ENCODE results near the gene FXYD2. TPM values are rescaled to one million over a fixed set of nuclear protein-coding genes. Genes with fewer than 3 reads are reported as not detected.

The FXYD2 gene
- total and polyA plus RNA-seq, 2 donors (not counting 1 experiment from before 2014, with no cell fraction given) = 0.18 to 0.33 TPM

GRCh38 chr11:117839936-117840813, 15.6 kb upstream of the FXYD2 start:
- Histone ChIP-seq H3K27ac (ENCODE audit: insufficient read depth, low read length) (no peak overlapping the region), H3K4me1 (ENCODE audit: control insufficient read depth, extremely low read depth, insufficient read depth, low read length) (no peaks in the 10 kb centered on the region), H4K20me1 (ENCODE audit: control insufficient read depth, extremely low read depth, insufficient read depth, low read length) (no peaks in the 10 kb centered on the region), H3K36me3 (ENCODE audit: control insufficient read depth, insufficient read depth, low read length) (no peaks in the 10 kb centered on the region), H3K9ac (ENCODE audit: insufficient read depth, low read length) (no peak overlapping the region), H3K27me3 (ENCODE audit: control insufficient read depth, insufficient read depth, low read length) (no peaks in the 10 kb centered on the region), H3K4me3 (replicated peaks in 1 of 4; ENCODE audit: control extremely low read depth in 1 of 4, insufficient read depth in 1 of 4, low read depth in 3 of 4, low read length in 4 of 4) (no peak overlapping the region), H3K4me2 (ENCODE audit: extremely low read depth, insufficient read depth, low read length) (no peak overlapping the region), H3K9me3 (ENCODE audit: control insufficient read depth, insufficient read depth, low read depth, low read length) (no peaks in the 10 kb centered on the region), H3K79me2 (ENCODE audit: control insufficient read depth, insufficient read depth, low read length) (no peaks in the 10 kb centered on the region), H2AFZ (ENCODE audit: low read length) (no peak overlapping the region)
- DNase-seq (ENCODE audit: low read depth in 2 of 2) = no peak
- TF ChIP-seq EZH2 (IDR thresholded peaks at IDR 0.05; ENCODE audit: low read length, missing control alignments) (no peak), CTCF (conservative IDR thresholded peaks at IDR 0.05 in 1 of 2, IDR thresholded peaks at IDR 0.05 in 1 of 2; ENCODE audit: low read depth in 1 of 2, low read length in 2 of 2) (no peak)

- Histone ChIP-seq H3K36me3 (ENCODE audit: control insufficient read depth, insufficient read depth, low read length) (no peaks in the 10 kb centered on the region), H2AFZ (ENCODE audit: low read length) (no peak overlapping the region), H3K27ac (ENCODE audit: insufficient read depth, low read length) (no peak overlapping the region), H3K9me3 (ENCODE audit: control insufficient read depth, insufficient read depth, low read depth, low read length) (no peaks in the 10 kb centered on the region), H4K20me1 (ENCODE audit: control insufficient read depth, extremely low read depth, insufficient read depth, low read length) (no peaks in the 10 kb centered on the region), H3K4me2 (ENCODE audit: extremely low read depth, insufficient read depth, low read length) (no peak overlapping the region), H3K79me2 (ENCODE audit: control insufficient read depth, insufficient read depth, low read length) (no peaks in the 10 kb centered on the region), H3K4me1 (ENCODE audit: control insufficient read depth, extremely low read depth, insufficient read depth, low read length) (no peaks in the 10 kb centered on the region), H3K27me3 (ENCODE audit: control insufficient read depth, insufficient read depth, low read length) (no peaks in the 10 kb centered on the region), H3K4me3 (replicated peaks in 1 of 4; ENCODE audit: control extremely low read depth in 1 of 4, insufficient read depth in 1 of 4, low read depth in 3 of 4, low read length in 4 of 4) (no peak overlapping the region), H3K9ac (ENCODE audit: insufficient read depth, low read length) (no peak overlapping the region)
- TF ChIP-seq EZH2 (IDR thresholded peaks at IDR 0.05; ENCODE audit: low read length, missing control alignments) (no peak), CTCF (conservative IDR thresholded peaks at IDR 0.05 in 1 of 2, IDR thresholded peaks at IDR 0.05 in 1 of 2; ENCODE audit: low read depth in 1 of 2, low read length in 2 of 2) (no peak)
- no peak for DNase-seq (ENCODE audit: low read depth in 2 of 2)
Observed at GRCh38 chr11:117839380-117839881, 14.9 kb upstream of the FXYD2 start.

DNA sequence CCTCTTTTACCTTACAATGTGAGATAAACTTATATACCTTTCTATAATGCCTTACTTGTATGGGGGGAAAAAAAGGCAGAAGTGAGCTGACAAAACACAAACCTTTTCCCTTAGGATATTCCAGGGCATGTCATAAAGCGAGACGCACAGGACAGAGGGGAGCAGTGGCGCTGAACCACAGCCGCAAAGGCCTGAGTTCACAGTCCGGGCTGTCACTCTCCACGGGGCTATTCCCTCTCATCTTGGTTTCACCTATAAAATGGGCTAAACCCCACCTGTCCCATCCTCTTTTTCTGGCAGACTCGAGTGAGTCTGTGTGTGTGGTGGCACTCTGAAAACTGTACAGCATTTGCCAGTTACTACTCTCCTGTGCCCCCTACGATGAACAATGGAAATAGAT, 14.4 kb upstream of the FXYD2 start:
- no peaks in the 10 kb centered on the region for H3K36me3 ChIP-seq (ENCODE audit: control insufficient read depth, insufficient read depth, low read length)
- H3K4me3 ChIP-seq (replicated peaks in 1 of 4; ENCODE audit: control extremely low read depth in 1 of 4, insufficient read depth in 1 of 4, low read depth in 3 of 4, low read length in 4 of 4) = no peak overlapping the region
- no peak for TF ChIP-seq EZH2 (IDR thresholded peaks at IDR 0.05; ENCODE audit: low read length, missing control alignments)
- no peak for TF ChIP-seq CTCF (conservative IDR thresholded peaks at IDR 0.05 in 1 of 2, IDR thresholded peaks at IDR 0.05 in 1 of 2; ENCODE audit: low read depth in 1 of 2, low read length in 2 of 2)
- no peak overlapping the region for H3K4me2 ChIP-seq (ENCODE audit: extremely low read depth, insufficient read depth, low read length)
- H3K79me2 ChIP-seq (ENCODE audit: control insufficient read depth, insufficient read depth, low read length) = no peaks in the 10 kb centered on the region
- H3K4me1 ChIP-seq (ENCODE audit: control insufficient read depth, extremely low read depth, insufficient read depth, low read length) = no peaks in the 10 kb centered on the region
- H3K27me3 ChIP-seq (ENCODE audit: control insufficient read depth, insufficient read depth, low read length) = no peaks in the 10 kb centered on the region
- H4K20me1 ChIP-seq (ENCODE audit: control insufficient read depth, extremely low read depth, insufficient read depth, low read length) = no peaks in the 10 kb centered on the region
- H3K9me3 ChIP-seq (ENCODE audit: control insufficient read depth, insufficient read depth, low read depth, low read length) = no peaks in the 10 kb centered on the region
- no peak overlapping the region for H3K27ac ChIP-seq (ENCODE audit: insufficient read depth, low read length)
- no peak overlapping the region for H2AFZ ChIP-seq (ENCODE audit: low read length)
- DNase-seq (ENCODE audit: low read depth in 2 of 2) = no peak
- no peak overlapping the region for H3K9ac ChIP-seq (ENCODE audit: insufficient read depth, low read length)
